H9 (cell line): ENCODE results near the gene LPAR1. TPM values are rescaled to one million over a fixed set of nuclear protein-coding genes. Genes with fewer than 3 reads are reported as not detected.

Source experiments
- DNase-seq: peaks from one replicate; pipeline ENCODE4 v3.0.0-alpha.2; 2017
- H2AFZ ChIP-seq: one replicate; pipeline ENCODE4 v1.6.1; 2013; ENCODE audit warnings: mild to moderate bottlenecking, low read length, control low read depth, moderate library complexity
- H2AK5ac ChIP-seq: 2 replicates; pipeline ENCODE4 v1.6.1; 2013; ENCODE audit warnings: low read length, control low read depth, mixed read lengths; ENCODE audit not compliant: insufficient read length
- H2BK120ac ChIP-seq: one replicate; pipeline ENCODE4 v1.6.1; 2013; ENCODE audit warnings: low read depth, mild to moderate bottlenecking, low read length, control low read depth, inconsistent platforms; ENCODE audit not compliant: poor library complexity, severe bottlenecking
- H2BK12ac ChIP-seq: 2 replicates; pipeline ENCODE4 v1.6.1; 2013; ENCODE audit warnings: low read length, control low read depth, mixed read lengths, low read depth; ENCODE audit not compliant: insufficient read length
- H2BK15ac ChIP-seq: 2 replicates; pipeline ENCODE4 v1.6.1; 2013; ENCODE audit warnings: low read depth, low read length, control low read depth
- H2BK20ac ChIP-seq: one replicate; pipeline ENCODE4 v1.6.1; 2013; ENCODE audit warnings: low read depth, mild to moderate bottlenecking, low read length, control low read depth, inconsistent platforms; ENCODE audit not compliant: poor library complexity, severe bottlenecking
- H2BK5ac ChIP-seq: 2 replicates; pipeline ENCODE4 v1.6.1; 2013; ENCODE audit warnings: low read length, control low read depth, mixed read lengths; ENCODE audit not compliant: insufficient read length
- H3K14ac ChIP-seq: 2 replicates; pipeline ENCODE4 v1.6.1; 2013; ENCODE audit warnings: low read length, control low read depth; ENCODE audit not compliant: insufficient read depth
- H3K18ac ChIP-seq: 2 replicates; pipeline ENCODE4 v1.6.1; 2013; ENCODE audit warnings: low read depth, mild to moderate bottlenecking, mixed read lengths, low read length, control low read depth; ENCODE audit not compliant: insufficient read length
- H3K23ac ChIP-seq: 2 replicates; pipeline ENCODE4 v1.6.1; 2013; ENCODE audit warnings: low read length, control low read depth, mixed read lengths, low read depth; ENCODE audit not compliant: insufficient read length
- H3K23me2 ChIP-seq: 2 replicates; pipeline ENCODE4 v1.6.1; 2013; ENCODE audit warnings: low read depth, mild to moderate bottlenecking, mixed read lengths, low read length, control low read depth; ENCODE audit not compliant: insufficient read length, poor library complexity, severe bottlenecking
- H3K27ac ChIP-seq: 2 replicates; pipeline ENCODE4 v1.5.1; 2013; ENCODE audit warnings: low read length, control low read depth, mixed read lengths, low read depth; ENCODE audit not compliant: insufficient read length
- H3K27me3 ChIP-seq: 2 replicates; pipeline ENCODE4 v1.6.1; 2013; ENCODE audit warnings: low read length, control low read depth, inconsistent platforms; ENCODE audit not compliant: insufficient read depth
- H3K4ac ChIP-seq: 2 replicates; pipeline ENCODE4 v1.6.1; 2013; ENCODE audit warnings: low read depth, mild to moderate bottlenecking, control low read depth, inconsistent platforms, low read length, moderate library complexity
- H3K4me1 ChIP-seq: 2 replicates; pipeline ENCODE4 v1.6.1; 2013; ENCODE audit warnings: low read length, control low read depth, inconsistent platforms; ENCODE audit not compliant: insufficient read depth
- H3K4me2 ChIP-seq: 2 replicates; pipeline ENCODE4 v1.6.1; 2013; ENCODE audit warnings: low read length, control low read depth, mixed read lengths; ENCODE audit not compliant: insufficient read length, insufficient read depth
- H3K56ac ChIP-seq: 2 replicates; pipeline ENCODE4 v1.6.1; 2013; ENCODE audit warnings: low read depth, mild to moderate bottlenecking, mixed read lengths, low read length, control low read depth; ENCODE audit not compliant: insufficient read length
- H3K79me1 ChIP-seq: 2 replicates; pipeline ENCODE4 v1.6.1; 2013; ENCODE audit warnings: low read depth, mild to moderate bottlenecking, moderate library complexity, low read length, control low read depth, inconsistent platforms; ENCODE audit not compliant: insufficient read depth, poor library complexity, severe bottlenecking
- H3K79me2 ChIP-seq: 2 replicates; pipeline ENCODE4 v1.6.1; 2013; ENCODE audit warnings: low read length, control low read depth, inconsistent platforms; ENCODE audit not compliant: insufficient read depth
- H3K9ac ChIP-seq: 2 replicates; pipeline ENCODE4 v1.6.1; 2013; ENCODE audit warnings: low read length, control low read depth, mixed read lengths; ENCODE audit not compliant: insufficient read length; ENCODE audit errors: extremely low read depth
- H3K9me3 ChIP-seq: one replicate; pipeline ENCODE4 v1.6.1; 2013; ENCODE audit warnings: low read depth, low read length, inconsistent platforms; ENCODE audit not compliant: control insufficient read depth
- H3T11ph ChIP-seq: one replicate; pipeline ENCODE4 v1.6.1; 2013; ENCODE audit warnings: mild to moderate bottlenecking, low read length, control low read depth, inconsistent platforms
- H4K20me1 ChIP-seq: one replicate; pipeline ENCODE4 v1.6.1; 2013; ENCODE audit not compliant: control insufficient read depth, insufficient read length, insufficient read depth
- H4K5ac ChIP-seq: 2 replicates; pipeline ENCODE4 v1.6.1; 2013; ENCODE audit warnings: low read depth, mild to moderate bottlenecking, mixed read lengths, low read length, control low read depth; ENCODE audit not compliant: insufficient read length
- H4K8ac ChIP-seq: replicated peaks from 2 replicates; pipeline ENCODE4 v1.6.1; 2013; ENCODE audit warnings: low read length, control low read depth, mixed read lengths, low read depth; ENCODE audit not compliant: insufficient read length
- H4K91ac ChIP-seq: 2 replicates; pipeline ENCODE4 v1.6.1; 2013; ENCODE audit warnings: low read depth, mild to moderate bottlenecking, moderate library complexity, mixed read lengths, low read length, control low read depth; ENCODE audit not compliant: insufficient read length
- H3K27ac Mint-ChIP-seq, 3 experiments: 2 replicates in 2 of 3; 3 replicates in 1 of 3; pipeline ENCODE4 v1.8.0; 2020 to 2021; ENCODE audit warnings: mixed read lengths in 3 of 3, mild to moderate bottlenecking in 1 of 3, moderate library complexity in 1 of 3
- H3K27me3 Mint-ChIP-seq: 2 replicates; pipeline ENCODE4 v1.8.0; 2021; ENCODE audit warnings: low read depth, mild to moderate bottlenecking, moderate library complexity, mixed read lengths
- H3K36me3 Mint-ChIP-seq, 3 experiments: 2 replicates in 2 of 3; 3 replicates in 1 of 3; pipeline ENCODE4 v1.8.0; 2020 to 2021; ENCODE audit warnings: low read depth in 3 of 3, mixed read lengths in 3 of 3; ENCODE audit not compliant: insufficient read depth in 1 of 3
- H3K4me1 Mint-ChIP-seq, 2 experiments: 2 replicates each; pipeline ENCODE4 v1.8.0; 2020; ENCODE audit warnings: mixed read lengths in 2 of 2
- H3K4me3 Mint-ChIP-seq, 2 experiments: 2 replicates in 1 of 2; 3 replicates in 1 of 2; pipeline ENCODE4 v1.8.0; 2020 to 2021; ENCODE audit warnings: mild to moderate bottlenecking in 2 of 2, mixed read lengths in 2 of 2, moderate library complexity in 1 of 2
- H3K9me3 Mint-ChIP-seq, 2 experiments: 2 replicates in 1 of 2; 3 replicates in 1 of 2; pipeline ENCODE4 v1.8.0; 2020; ENCODE audit warnings: mild to moderate bottlenecking in 2 of 2, mixed read lengths in 2 of 2, moderate library complexity in 1 of 2
- CTCF ChIP-seq: fragments of 200-600 bp; sonication (generic); conservative IDR thresholded peaks from 3 replicates; pipeline ENCODE4 v1.8.0; 2021; ENCODE audit warnings: antibody characterized with exemption, mild to moderate bottlenecking
- WGBS: extraction: QIAGEN DNeasy Blood & Tissue Kit; methylation state at CpG from one replicate; pipeline ENCODE4 v1.1.7; 2013; ENCODE audit warnings: missing lambda C conversion rate, low lambda C conversion rate, mixed read lengths; ENCODE audit not compliant: insufficient read length; ENCODE audit errors: extremely low coverage; 5-methylcytosine and 5-hydroxymethylcytosine counted together
- total RNA-seq: library from RNA; stranded (reverse); gene quantifications from 2 replicates; pipeline ENCODE4 v1.2.1, GENCODE V29; 2021

The LPAR1 gene
- total RNA-seq, 1 experiment from 2014 or later: 1.3 TPM

- TF ChIP-seq CTCF: no peak
- Histone ChIP-seq H3K27ac (no peak overlapping the region), H3T11ph (no peak overlapping the region), H3K4me1 (no peaks in the 10 kb centered on the region), H3K56ac (no peak overlapping the region), H3K23me2 (no peaks in the 10 kb centered on the region), H3K23ac (no peak overlapping the region), H3K79me1 (no peaks in the 10 kb centered on the region), H3K4me2 (no peak overlapping the region), H3K79me2 (no peaks in the 10 kb centered on the region), H2AK5ac (no peak overlapping the region), H4K8ac (no peak overlapping the region), H2BK15ac (no peak overlapping the region), H3K27me3 (no peaks in the 10 kb centered on the region), H2AFZ (no peak overlapping the region), H4K20me1 (no peaks in the 10 kb centered on the region), H2BK120ac (no peak overlapping the region), H3K9ac (no peak overlapping the region), H2BK20ac (no peak overlapping the region), H3K4ac (no peak overlapping the region), H4K5ac (no peak overlapping the region), H2BK5ac (no peak overlapping the region), H2BK12ac (no peak overlapping the region), H3K14ac (no peak overlapping the region), H3K9me3 (no peaks in the 10 kb centered on the region), H3K18ac (no peak overlapping the region), H4K91ac (no peak overlapping the region)
- H3K36me3 Mint-ChIP-seq: peaks cover 0 to 6% (median 0%) of the 10 kb centered on the region in 3 experiments; a peak in 2 of 7 replicates
- no peak for DNase-seq
- peaks cover 0 to 5% of the 10 kb centered on the region in 2 experiments; a peak in 2 of 5 replicates for H3K9me3 Mint-ChIP-seq
- WGBS: no CpG with 5 or more reads among the region's 3 CpGs
- H3K4me1 Mint-ChIP-seq: peaks cover 2 to 3% of the 10 kb centered on the region in 2 experiments; a peak in 3 of 4 replicates
- no peaks in the 10 kb centered on the region for H3K27me3 Mint-ChIP-seq
- H3K4me3 Mint-ChIP-seq: no peak overlapping the region
- H3K27ac Mint-ChIP-seq: no peak overlapping the region; a peak in 1 of 7 replicates
These were observed 119.2 kb downstream of the LPAR1 start for GRCh38 chr9:110919050-110919435.
